HepG2 (cell line): Measurements from ENCODE around the gene NUAK2. TPM values are rescaled to one million over a fixed set of nuclear protein-coding genes. Genes with fewer than 3 reads are reported as not detected.

Experiments used
- ATAC-seq: fragments of 200-7000 bp; cut with Tn5 transposase; 3 replicates; pipeline ENCODE4 v1.9.1; 2020; ENCODE audit warnings: mild to moderate bottlenecking, moderate library complexity
- BruUV-seq: library from RNA; stranded (reverse); fragments of 400-500 nt; replicated peaks from 2 replicates; lab custom pipeline; 2021; lab: Mats Ljungman, UMichigan
- CTCF ChIA-PET: fragments of 300-600 bp; formaldehyde crosslinking; extraction: SDS; loops from one replicate; lab custom pipeline; 2021; ENCODE audit warnings: low total read pairs, inconsistent platforms, low intra/inter-chr PET ratio; lab: Yijun Ruan, JAX
- POLR2A ChIA-PET: fragments of 350-600 bp; sonication (Branson Sonifier 250); formaldehyde crosslinking; loops from one replicate; lab custom pipeline; 2020; ENCODE audit warnings: antibody characterized with exemption, inconsistent platforms; lab: Yijun Ruan, JAX
- DNase-seq: peaks from one replicate; pipeline ENCODE4 v3.0.0-alpha.2; 2015; ENCODE audit warnings: low spot score
- FAIRE-seq: peaks from 3 replicates; lab custom pipeline; 2011; peaks lifted over from hg19 to GRCh38; lab: Jason Lieb, UNC
- H2AFZ ChIP-seq: one replicate; pipeline ENCODE4 v1.6.1; 2011; ENCODE audit warnings: low read length, inconsistent platforms
- H3K27ac ChIP-seq: fragments of 300-600 bp; 3 replicates; pipeline ENCODE4 v1.8.0; 2011; ENCODE audit warnings: mixed run types, mild to moderate bottlenecking, mixed read lengths, low read length, inconsistent platforms; ENCODE audit not compliant: insufficient read depth; ENCODE audit errors: extremely low read length
- H3K27me3 ChIP-seq, 2 experiments: fragments of 200-600 bp in 1 of 2; 2 replicates in 1 of 2; 3 replicates in 1 of 2; pipeline versions ENCODE4 v1.6.0 to v1.8.0; 2011; ENCODE audit warnings: low read length in 2 of 2, mild to moderate bottlenecking in 2 of 2, moderate library complexity in 2 of 2, inconsistent platforms in 1 of 2; ENCODE audit not compliant: insufficient read depth in 2 of 2, control insufficient read depth in 1 of 2
- H3K36me3 ChIP-seq, 2 experiments: fragments of 200-600 bp in 1 of 2; replicated peaks in 1 of 2; 2 replicates in 1 of 2; 3 replicates in 1 of 2; pipeline versions ENCODE4 v1.5.1 to v1.8.0; 2011; ENCODE audit warnings: low read length in 2 of 2, inconsistent platforms in 1 of 2; ENCODE audit not compliant: insufficient read depth in 2 of 2, control insufficient read depth in 1 of 2
- H3K4me1 ChIP-seq: 2 replicates; pipeline ENCODE4 v1.5.1; 2012; ENCODE audit warnings: low read length, inconsistent platforms; ENCODE audit not compliant: insufficient read depth
- H3K4me2 ChIP-seq: 2 replicates; pipeline ENCODE4 v1.6.0; 2011; ENCODE audit warnings: low read depth, low read length, inconsistent platforms
- H3K4me3 ChIP-seq, 3 experiments: fragments of 200-600 bp in 1 of 3; sonication (generic), shearing (Covaris generic) in 1 of 3; replicated peaks in 1 of 3; 2 replicates each; pipeline ENCODE4 v1.5.1; 2011 to 2016; ENCODE audit warnings: low read length in 3 of 3, inconsistent platforms in 2 of 3, low read depth in 2 of 3, mild to moderate bottlenecking in 2 of 3, control low read depth in 1 of 3, mixed read lengths in 1 of 3; ENCODE audit not compliant: insufficient read depth in 1 of 3
- H3K79me2 ChIP-seq: one replicate; pipeline ENCODE4 v1.6.1; 2011; ENCODE audit warnings: low read length, inconsistent platforms; ENCODE audit not compliant: insufficient read depth
- H3K9ac ChIP-seq: 2 replicates; pipeline ENCODE4 v1.6.0; 2011; ENCODE audit warnings: mild to moderate bottlenecking, low read depth, low read length, inconsistent platforms; ENCODE audit not compliant: insufficient read depth
- H3K9me3 ChIP-seq: 2 replicates; pipeline ENCODE4 v1.5.1; 2012; ENCODE audit warnings: mild to moderate bottlenecking, low read length
- H4K20me1 ChIP-seq: 2 replicates; pipeline ENCODE4 v1.6.0; 2011; ENCODE audit warnings: inconsistent platforms, mild to moderate bottlenecking, low read length, moderate library complexity; ENCODE audit not compliant: insufficient read depth
- DBP ChIP-seq: sonication (generic); formaldehyde crosslinking; IDR thresholded peaks from 2 replicates; pipeline ENCODE4 v1.4.0; 2020; ENCODE audit warnings: missing genetic modification reagents; ENCODE audit errors: not compliant biosample characterization
- EZH2 ChIP-seq: conservative IDR thresholded peaks from 2 replicates; pipeline ENCODE4 v1.6.1; 2012; ENCODE audit warnings: mild to moderate bottlenecking, low read depth, low read length, moderate library complexity
- JUN ChIP-seq: sonication (generic); formaldehyde crosslinking; IDR thresholded peaks from 2 replicates; pipeline ENCODE4 v1.4.0; 2020; ENCODE audit warnings: mild to moderate bottlenecking, missing genetic modification reagents
- KMT2B ChIP-seq: IDR thresholded peaks from 2 replicates; pipeline ENCODE4 v1.6.1; 2016; ENCODE audit warnings: missing genetic modification reagents, missing compliant biosample characterization
- PCBP1 ChIP-seq: fragments of 200-400 bp; formaldehyde crosslinking; IDR thresholded peaks from 2 replicates; pipeline ENCODE4 v1.6.1; 2017; ENCODE audit warnings: mild to moderate bottlenecking, low read depth, low read length, borderline replicate concordance
- ZNF350 ChIP-seq: sonication (generic); formaldehyde crosslinking; IDR thresholded peaks from 2 replicates; pipeline ENCODE4 v1.4.0; 2020; ENCODE audit warnings: mild to moderate bottlenecking, low read depth, missing genetic modification reagents, borderline replicate concordance
- ZNF629 ChIP-seq: sonication (generic); formaldehyde crosslinking; conservative IDR thresholded peaks from 2 replicates; pipeline ENCODE4 v1.5.0; 2020; ENCODE audit warnings: missing genetic modification reagents
- ZSCAN31 ChIP-seq: sonication (generic); formaldehyde crosslinking; IDR thresholded peaks from 2 replicates; pipeline ENCODE4 v1.5.0; 2020; ENCODE audit warnings: low read depth, mild to moderate bottlenecking, missing genetic modification reagents
- WGBS: methylation state at CpG from one replicate; pipeline ENCODE4 v1.1.6; 2017; ENCODE audit warnings: low lambda C conversion rate; 5-methylcytosine and 5-hydroxymethylcytosine counted together
- in situ Hi-C: cut with HindIII; loops from 2 replicates; pipeline ENCODE4 v1.10.0; 2017; ENCODE audit warnings: low pct_unique_long_range_greater_than_20kb; ENCODE audit not compliant: extremely low pct_ligation_motif_present
- intact Hi-C: fragments of 100-400 bp; cut with micrococcal nuclease; formaldehyde crosslinking; loops from one replicate; pipeline ENCODE4 v1.10.0; 2022; ENCODE audit not compliant: unreplicated experiment
- polyA plus RNA-seq, 8 experiments: library from polyadenylated mRNA; depleted of rRNA in 3 of 8; stranded (reverse) in 7 of 8; unstranded in 1 of 8; fragments of >200 nt; fragmentation: Illumina TruSeq in 4 of 8; extraction: Trizol in 4 of 8; gene quantifications; 2 replicates each; pipeline versions ENCODE4 v1.2.1 to v1.2.3, GENCODE V29; 2011 to 2016; ENCODE audit warnings: low read depth in 4 of 8, missing spikeins in 1 of 8, mixed read lengths in 1 of 8; ENCODE audit not compliant: insufficient read depth in 1 of 8
- total RNA-seq, 5 experiments: library from RNA; depleted of rRNA; stranded (reverse); fragments of >200 nt; fragmentation: Illumina TruSeq; extraction: Trizol; gene quantifications; 2 replicates each; pipeline ENCODE4 v1.2.3, GENCODE V29; 2016; ENCODE audit warnings: low read depth in 1 of 5

NUAK2 gene
- total and polyA plus RNA-seq, 2 of the 13 experiments (the other 11 are each of a cell fraction or from before 2014, with no cell fraction given), result 0.75 to 1.1 TPM

GRCh38 chr1:205275916-205276688, 45.4 kb downstream of the NUAK2 start:
- no TSS peak for BruUV-seq
- H3K9me3 ChIP-seq, result no peaks in the 10 kb centered on the region
- no peak for ATAC-seq
- H3K4me3 ChIP-seq, result no peak overlapping the region
- H3K9ac ChIP-seq, result no peak overlapping the region
- H3K4me1 ChIP-seq, result peaks cover 25% of the 10 kb centered on the region
- TF ChIP-seq JUN, result no peak
- TF ChIP-seq EZH2, result no peak
- TF ChIP-seq PCBP1, result no peak
- TF ChIP-seq DBP, result no peak
- no peak for TF ChIP-seq KMT2B
- TF ChIP-seq ZNF629 (CRISPR knock-in tag), result no peak
- no peak for TF ChIP-seq ZSCAN31
- TF ChIP-seq ZNF350 (CRISPR knock-in tag), result no peak
- TF ChIP-seq, all 625 proteins: peak for 0
- H3K79me2 ChIP-seq, result no peaks in the 10 kb centered on the region
- FAIRE-seq (no peak), DNase-seq (no peak)
- no peak overlapping the region for H3K4me2 ChIP-seq
- CTCF ChIA-PET, result interaction anchor here (5.5 kb wide), 1 partner anchor 48 kb away, joined by 150 read pairs; the partner anchor contains the start of gene NUAK2
- H4K20me1 ChIP-seq, result no peaks in the 10 kb centered on the region
- intact Hi-C loops (loop anchor here (2.0 kb wide), 1 partner anchor 19 kb away; no protein-coding TSS in a partner anchor), in situ Hi-C loops (no loop called here)
- no peak overlapping the region for H3K27ac ChIP-seq
- WGBS, result 45% methylated on average over 3 of the region's 9 CpGs
- peaks cover 0 to 23% of the 10 kb centered on the region in 2 experiments; a peak in 3 of 5 replicates for H3K27me3 ChIP-seq
- no peaks in the 10 kb centered on the region for H3K36me3 ChIP-seq
- H2AFZ ChIP-seq, result no peak overlapping the region
- POLR2A ChIA-PET, result interaction anchor here (1.1 to 3.3 kb wide), 4 partner anchors 9 to 45 kb away, joined by 3 to 32 read pairs (median 4); no protein-coding TSS in a partner anchor
